ENCODE measurements around the gene GTPBP2.
"Not testable (repeated sequence)": the region's sequence is repeated elsewhere in the genome, so short reads cannot be mapped to it uniquely, and the experiment has no call there.

Gene GTPBP2

GRCh38 chr6:43665376-43665775 is 36.3 kb upstream of the GTPBP2 start:
- TF ChIP-seq ZBTB20 (tag by site-specific recombination; IDR thresholded peaks at IDR 0.05) = no peak
- no peak for TF ChIP-seq TSHZ1 (tag by site-specific recombination; IDR thresholded peaks at IDR 0.05; ENCODE audit: borderline replicate concordance)
- TF ChIP-seq ZSCAN16 (tag by site-specific recombination; IDR thresholded peaks at IDR 0.05) = no peak
- no peak for TF ChIP-seq PATZ1 (tag by site-specific recombination; IDR thresholded peaks at IDR 0.05)
- TF ChIP-seq ZNF391 (tag by site-specific recombination; IDR thresholded peaks at IDR 0.05; ENCODE audit: borderline replicate concordance, low read depth) = no peak
- no peak for TF ChIP-seq HIC1 (tag by site-specific recombination; IDR thresholded peaks at IDR 0.05)
- no peak for TF ChIP-seq ZNF239 (tag by site-specific recombination; IDR thresholded peaks at IDR 0.05)
- TF ChIP-seq ZBTB8A (tag by site-specific recombination; IDR thresholded peaks at IDR 0.05) = no peak
- no peak for TF ChIP-seq ZNF707 (tag by site-specific recombination; IDR thresholded peaks at IDR 0.05)
- CTCF ChIA-PET = interaction anchor here (0.5 to 7.2 kb wide), 19 partner anchors 11 to 414 kb away, joined by 3 to 101 read pairs (median 5); partner anchors contain the start of gene MRPS18A
- peaks cover 0 to under 1% of the 10 kb centered on the region in 2 experiments; a peak in 1 of 3 replicates for H3K36me3 ChIP-seq (ENCODE audit: control insufficient read depth in 2 of 2, insufficient read depth in 1 of 2, low read length in 2 of 2)
- H3K27ac ChIP-seq (ENCODE audit: extremely low read depth, low read depth, low read length) = no peak overlapping the region
- peaks cover 3% of the 10 kb centered on the region; the same call in 1 of the 2 replicates for H3K4me1 ChIP-seq (ENCODE audit: control insufficient read depth, insufficient read depth, low read length)
- H3K4me3 ChIP-seq (ENCODE audit: low read depth, low read length) = no peak overlapping the region
- no peaks in the 10 kb centered on the region for H3K9me3 ChIP-seq (ENCODE audit: control insufficient read depth, insufficient read depth, low read depth, low read length)
- POLR2A ChIA-PET = interaction anchor here (1.1 to 1.4 kb wide), 3 partner anchors 18 to 36 kb away, joined by 3 to 4 read pairs (median 4); partner anchors contain the start of genes GTPBP2 and RSPH9

GRCh38 chr6:43662948-43663347 is 33.9 kb upstream of the GTPBP2 start:
- H3K27ac ChIP-seq (ENCODE audit: extremely low read depth, low read depth, low read length); H3K9me3 ChIP-seq (ENCODE audit: control insufficient read depth, insufficient read depth, low read depth, low read length); H3K4me1 ChIP-seq (ENCODE audit: control insufficient read depth, insufficient read depth, low read length); H3K36me3 ChIP-seq (ENCODE audit: control insufficient read depth in 2 of 2, insufficient read depth in 1 of 2, low read length in 2 of 2); H3K4me3 ChIP-seq (ENCODE audit: low read depth, low read length): not testable (repeated sequence)
- CTCF ChIA-PET = interaction anchor here (0.6 to 1.5 kb wide), 5 partner anchors 40 to 416 kb away, joined by 3 to 4 read pairs (median 3); no protein-coding TSS in a partner anchor
- POLR2A ChIA-PET = interaction anchor here (2.0 kb wide), 1 partner anchor 27 kb away, joined by 4 read pairs; the partner anchor contains the start of gene MAD2L1BP

GRCh38 chr6:43658161-43658560 is 29.1 kb upstream of the GTPBP2 start:
- POLR2A ChIA-PET = no interaction called here
- H3K9me3 ChIP-seq (ENCODE audit: control insufficient read depth, insufficient read depth, low read depth, low read length) = no peaks in the 10 kb centered on the region
- no peaks in the 10 kb centered on the region for H3K36me3 ChIP-seq (ENCODE audit: control insufficient read depth in 2 of 2, insufficient read depth in 1 of 2, low read length in 2 of 2)
- CTCF ChIA-PET = interaction anchor here (0.7 to 1.7 kb wide), 3 partner anchors 10 to 105 kb away, joined by 3 to 5 read pairs (median 5); no protein-coding TSS in a partner anchor
- no peak overlapping the region for H3K27ac ChIP-seq (ENCODE audit: extremely low read depth, low read depth, low read length)
- H3K4me1 ChIP-seq (ENCODE audit: control insufficient read depth, insufficient read depth, low read length) = no peaks in the 10 kb centered on the region
- no peak for TF ChIP-seq ZNF48 (tag by site-specific recombination; IDR thresholded peaks at IDR 0.05)
- TF ChIP-seq ZFP37 (tag by site-specific recombination; IDR thresholded peaks at IDR 0.05) = no peak
- TF ChIP-seq MZF1 (tag by site-specific recombination; IDR thresholded peaks at IDR 0.05; ENCODE audit: borderline replicate concordance) = no peak
- TF ChIP-seq ZNF37A (tag by site-specific recombination; IDR thresholded peaks at IDR 0.05) = no peak
- TF ChIP-seq ZNF791 (tag by site-specific recombination; IDR thresholded peaks at IDR 0.05) = no peak
- no peak overlapping the region for H3K4me3 ChIP-seq (ENCODE audit: low read depth, low read length)
